ENCODE data around the gene GLRX. TPM values are rescaled to one million over a fixed set of nuclear protein-coding genes. Genes with fewer than 3 reads are reported as not detected.
A peak's percentile ranks its signal among the peaks of the same experiment; 100 is the strongest.

The GLRX gene
- total and polyA plus RNA-seq, 2 of the 13 experiments (the other 11 are each of a cell fraction or from before 2014, with no cell fraction given), result 63.8 to 499 TPM

- TF ChIP-seq LRRFIP1 (CRISPR knock-in tag; conservative IDR thresholded peaks at IDR 0.05), result no peak
- peak; percentile 54; the same call in 1 of the 2 replicates for TF ChIP-seq MED1 (CRISPR knock-in tag; IDR thresholded peaks at IDR 0.05)
- TF ChIP-seq ZNF687 (CRISPR knock-in tag; IDR thresholded peaks at IDR 0.05), result peak; percentile 32
- no peak for TF ChIP-seq RFX5 (IDR thresholded peaks at IDR 0.05; ENCODE audit: low read depth, low read length)
- TF ChIP-seq ZMAT3 (CRISPR knock-in tag; conservative IDR thresholded peaks at IDR 0.05), result 0 out of 2 replicates have a peak, but pooled peaks have one; percentile 25
- TF ChIP-seq REST (IDR thresholded peaks at IDR 0.05; ENCODE audit: borderline replicate concordance in 1 of 2, low read depth in 1 of 2, low read length in 2 of 2), result peak in 1 of 2 experiments; percentile 58; a peak in 1 of 4 replicates
- no peak for TF ChIP-seq JUN (CRISPR knock-in tag; IDR thresholded peaks at IDR 0.05)
- TF ChIP-seq TBP (CRISPR knock-in tag; IDR thresholded peaks at IDR 0.05), result no peak
- peak; percentile 50; the same call in 1 of the 2 replicates for TF ChIP-seq ZNF501 (CRISPR knock-in tag; IDR thresholded peaks at IDR 0.05)
- TF ChIP-seq ZFP91 (CRISPR knock-in tag; IDR thresholded peaks at IDR 0.05; ENCODE audit: borderline replicate concordance), result peak; percentile 99
- TF ChIP-seq ZMYM4 (CRISPR knock-in tag; IDR thresholded peaks at IDR 0.05), result peak; percentile 41; the same call in 1 of the 2 replicates
- TF ChIP-seq ZNF788 (CRISPR knock-in tag; IDR thresholded peaks at IDR 0.05; ENCODE audit: borderline replicate concordance), result 0 out of 2 replicates have a peak, but pooled peaks have one; percentile 60
- no peak for TF ChIP-seq ZNF790 (CRISPR knock-in tag; IDR thresholded peaks at IDR 0.05; ENCODE audit: borderline replicate concordance)
- TF ChIP-seq ARNT (IDR thresholded peaks at IDR 0.05), result no peak
- 0 out of 2 replicates have a peak, but pooled peaks have one; percentile 21 for TF ChIP-seq RCOR2 (CRISPR knock-in tag; IDR thresholded peaks at IDR 0.05)
Measured at GRCh38 chr5:95822542-95823181, at the start of gene GLRX (continued).

Measured in HepG2 (cell line).